OCI-LY1 (cell line): ENCODE results near the gene RECK.

Experiments used
- H2AFZ ChIP-seq: fragments of 200-600 bp; sonication (generic), shearing (Covaris generic); 2 replicates; pipeline ENCODE4 v1.6.0; 2014; ENCODE audit warnings: antibody characterized with exemption, mild to moderate bottlenecking, low read length
- H3F3A ChIP-seq: fragments of 200-600 bp; sonication (generic), shearing (Covaris generic); 2 replicates; pipeline ENCODE4 v1.6.0; 2014; ENCODE audit warnings: mild to moderate bottlenecking, antibody characterized with exemption, low read length, moderate library complexity; ENCODE audit not compliant: insufficient read depth
- H3K27ac ChIP-seq: fragments of 200-600 bp; sonication (generic); 2 replicates; pipeline ENCODE4 v1.5.1; 2014; ENCODE audit warnings: low read length, mixed run types, mild to moderate bottlenecking, low read depth; ENCODE audit not compliant: poor library complexity, severe bottlenecking
- H3K27me3 ChIP-seq: fragments of 200-600 bp; sonication (generic); 2 replicates; pipeline ENCODE4 v1.6.0; 2014; ENCODE audit warnings: antibody characterized with exemption, mild to moderate bottlenecking, low read length, moderate library complexity; ENCODE audit not compliant: insufficient read depth
- H3K36me3 ChIP-seq: fragments of 200-600 bp; sonication (generic); 2 replicates; pipeline ENCODE4 v1.6.1; 2014; ENCODE audit warnings: mild to moderate bottlenecking, antibody characterized with exemption, low read length, moderate library complexity, mixed read lengths; ENCODE audit not compliant: insufficient read depth
- H3K4me1 ChIP-seq: fragments of 200-600 bp; sonication (generic); 2 replicates; pipeline ENCODE4 v1.5.1; 2014; ENCODE audit warnings: mild to moderate bottlenecking, low read length, moderate library complexity; ENCODE audit not compliant: insufficient read depth, severe bottlenecking
- H3K4me2 ChIP-seq: fragments of 200-600 bp; sonication (generic), shearing (Covaris generic); 2 replicates; pipeline ENCODE4 v1.6.1; 2014; ENCODE audit warnings: low read length
- H3K4me3 ChIP-seq: fragments of 200-600 bp; sonication (generic); 2 replicates; pipeline ENCODE4 v1.5.1; 2014; ENCODE audit warnings: low read length, low read depth, mild to moderate bottlenecking, mixed read lengths; ENCODE audit not compliant: poor library complexity, severe bottlenecking
- H3K79me2 ChIP-seq: fragments of 200-600 bp; shearing (Covaris generic); 2 replicates; pipeline ENCODE4 v1.6.1; 2016; ENCODE audit warnings: mixed run types, low read length, mixed read lengths; ENCODE audit not compliant: insufficient read depth
- H3K9ac ChIP-seq: fragments of 200-600 bp; sonication (generic), shearing (Covaris generic); 2 replicates; pipeline ENCODE4 v1.6.1; 2014; ENCODE audit warnings: mild to moderate bottlenecking, low read length, mixed read lengths
- H3K9me2 ChIP-seq: fragments of 200-600 bp; sonication (generic), shearing (Covaris generic); 2 replicates; pipeline ENCODE4 v1.6.1; 2014; ENCODE audit warnings: low read depth, mild to moderate bottlenecking, low read length, mixed read lengths
- H3K9me3 ChIP-seq: fragments of 200-600 bp; shearing (Covaris generic); 2 replicates; pipeline ENCODE4 v1.6.1; 2014; ENCODE audit warnings: low read length, mixed read lengths
- H4K20me1 ChIP-seq: fragments of 200-600 bp; sonication (generic), shearing (Covaris generic); 2 replicates; pipeline ENCODE4 v1.6.0; 2016; ENCODE audit warnings: mild to moderate bottlenecking, low read length; ENCODE audit not compliant: insufficient read depth
- EZH2 ChIP-seq: fragments of 200-600 bp; sonication (generic), shearing (Covaris generic); IDR thresholded peaks from 2 replicates; pipeline ENCODE4 v1.8.0; 2017; ENCODE audit warnings: borderline replicate concordance, mixed run types, mild to moderate bottlenecking, antibody characterized with exemption, low read length, moderate library complexity, mixed read lengths
- TF ChIP-seq, protein P1 (sequence below): fragments of 200-600 bp; sonication (generic), shearing (Covaris generic); IDR thresholded peaks from 2 replicates; pipeline ENCODE4 v1.5.1; 2017; ENCODE audit warnings: mild to moderate bottlenecking, antibody characterized with exemption, low read length, moderate library complexity, mixed read lengths

The RECK gene

DNA sequence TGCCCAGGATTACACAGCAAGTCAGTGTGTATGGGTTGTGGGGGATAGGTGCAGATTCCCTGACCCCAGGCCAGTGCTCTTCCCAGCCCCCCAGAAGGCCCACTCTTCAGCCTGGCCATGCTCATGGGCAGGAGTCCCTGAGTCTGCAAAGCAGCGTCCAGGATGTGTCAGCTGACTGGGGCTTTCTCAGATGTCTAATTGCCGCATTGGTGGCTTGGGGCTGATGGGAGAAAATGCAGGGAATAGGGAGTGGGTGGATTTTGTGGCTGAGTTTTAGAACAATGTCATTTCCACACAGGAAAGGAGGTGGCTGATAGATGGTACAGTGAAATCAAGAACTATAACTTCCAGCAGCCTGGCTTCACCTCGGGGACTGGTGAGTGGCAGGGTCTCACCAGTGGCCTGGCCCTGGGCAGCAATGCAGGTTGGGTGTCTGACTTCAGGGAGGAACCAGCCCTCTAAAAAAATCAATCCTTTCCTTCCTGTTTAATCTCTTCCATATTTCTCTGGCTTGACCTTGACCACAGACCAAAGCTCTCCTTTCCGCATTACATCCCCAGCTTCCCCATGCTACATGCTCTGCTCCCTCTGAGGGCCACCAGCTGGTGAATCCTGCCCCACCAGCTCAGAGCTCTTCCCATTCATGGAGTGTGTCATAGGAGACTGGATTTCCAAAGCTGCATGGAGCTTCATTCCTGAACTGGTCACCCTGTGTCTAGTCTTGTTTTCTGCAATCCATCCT lies 114.0 kb downstream of the RECK start:
- Histone ChIP-seq H3K9ac (no peak overlapping the region), H3K4me2 (no peak overlapping the region; the same call in 1 of the 2 replicates), H2AFZ (no peak overlapping the region), H3K79me2 (no peaks in the 10 kb centered on the region), H4K20me1 (no peaks in the 10 kb centered on the region), H3K4me3 (no peak overlapping the region), H3K4me1 (peaks cover 40% of the 10 kb centered on the region), H3K27me3 (no peaks in the 10 kb centered on the region), H3K27ac (no peak overlapping the region), H3K9me3 (no peaks in the 10 kb centered on the region), H3F3A (no peaks in the 10 kb centered on the region), H3K9me2 (no peaks in the 10 kb centered on the region), H3K36me3 (no peaks in the 10 kb centered on the region)
- TF ChIP-seq EZH2 = no peak
- TF ChIP-seq, protein P1, sequence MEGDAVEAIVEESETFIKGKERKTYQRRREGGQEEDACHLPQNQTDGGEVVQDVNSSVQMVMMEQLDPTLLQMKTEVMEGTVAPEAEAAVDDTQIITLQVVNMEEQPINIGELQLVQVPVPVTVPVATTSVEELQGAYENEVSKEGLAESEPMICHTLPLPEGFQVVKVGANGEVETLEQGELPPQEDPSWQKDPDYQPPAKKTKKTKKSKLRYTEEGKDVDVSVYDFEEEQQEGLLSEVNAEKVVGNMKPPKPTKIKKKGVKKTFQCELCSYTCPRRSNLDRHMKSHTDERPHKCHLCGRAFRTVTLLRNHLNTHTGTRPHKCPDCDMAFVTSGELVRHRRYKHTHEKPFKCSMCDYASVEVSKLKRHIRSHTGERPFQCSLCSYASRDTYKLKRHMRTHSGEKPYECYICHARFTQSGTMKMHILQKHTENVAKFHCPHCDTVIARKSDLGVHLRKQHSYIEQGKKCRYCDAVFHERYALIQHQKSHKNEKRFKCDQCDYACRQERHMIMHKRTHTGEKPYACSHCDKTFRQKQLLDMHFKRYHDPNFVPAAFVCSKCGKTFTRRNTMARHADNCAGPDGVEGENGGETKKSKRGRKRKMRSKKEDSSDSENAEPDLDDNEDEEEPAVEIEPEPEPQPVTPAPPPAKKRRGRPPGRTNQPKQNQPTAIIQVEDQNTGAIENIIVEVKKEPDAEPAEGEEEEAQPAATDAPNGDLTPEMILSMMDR = no peak

DNA sequence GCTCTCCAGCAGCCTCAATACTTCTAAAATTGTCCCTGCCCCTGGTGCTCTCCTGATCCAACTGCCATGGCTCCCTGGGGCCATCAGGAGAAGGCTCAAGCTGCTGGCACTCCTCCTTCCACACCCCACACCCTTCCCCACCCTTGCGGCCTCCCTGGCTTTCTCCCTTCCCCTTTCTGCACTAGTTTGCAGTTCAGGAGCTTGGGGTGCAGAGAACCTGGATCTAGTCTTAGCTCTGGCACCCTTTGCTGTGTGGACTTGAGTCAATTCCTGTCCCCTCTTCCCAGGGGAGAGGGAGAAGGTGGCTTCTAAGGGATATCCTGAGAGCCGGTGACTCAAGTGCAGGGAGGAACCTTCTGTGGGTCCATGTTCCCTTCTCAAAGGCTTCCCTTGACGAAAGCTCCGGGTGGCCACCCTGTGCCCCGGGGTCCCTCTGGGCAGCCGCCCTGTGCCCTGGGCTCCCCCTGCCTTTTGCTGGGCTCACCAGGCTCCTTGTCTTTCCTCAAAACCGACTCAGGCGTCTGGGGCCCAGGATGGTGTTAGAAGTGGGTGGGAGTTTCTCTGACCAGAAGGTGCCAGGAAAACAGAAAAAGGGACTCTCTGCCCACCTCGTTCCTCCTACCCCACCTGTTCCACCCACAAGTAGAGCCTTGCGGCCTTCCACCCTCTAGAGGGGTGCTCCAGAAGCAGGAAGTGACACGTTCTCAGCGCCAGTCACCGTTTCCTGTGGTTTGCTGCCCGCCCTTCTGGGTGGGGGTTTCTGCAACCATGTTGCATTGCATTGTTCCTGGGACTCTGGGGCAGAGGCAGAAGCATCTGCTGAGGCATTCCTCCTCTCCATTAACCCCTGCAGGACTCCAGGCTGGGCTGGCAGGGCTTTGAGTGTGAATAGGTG lies 114.8 kb downstream of the RECK start:
- no peaks in the 10 kb centered on the region for H3K9me3 ChIP-seq
- no peaks in the 10 kb centered on the region for H3K79me2 ChIP-seq
- H3F3A ChIP-seq = no peaks in the 10 kb centered on the region
- TF ChIP-seq EZH2 = no peak
- TF ChIP-seq, protein P1 = no peak
- no peaks in the 10 kb centered on the region for H3K27me3 ChIP-seq
- peak overlapping the region; percentile 38; the same call in 1 of the 2 replicates for H3K9ac ChIP-seq
- no peaks in the 10 kb centered on the region for H3K9me2 ChIP-seq
- H3K36me3 ChIP-seq = no peaks in the 10 kb centered on the region
- peak overlapping the region; percentile 19 for H3K27ac ChIP-seq
- peak overlapping the region; percentile 47 for H3K4me3 ChIP-seq
- H2AFZ ChIP-seq = peak overlapping the region; percentile 99
- peaks cover 40% of the 10 kb centered on the region for H3K4me1 ChIP-seq
- H4K20me1 ChIP-seq = no peaks in the 10 kb centered on the region
- H3K4me2 ChIP-seq = peak overlapping the region; percentile 60

DNA sequence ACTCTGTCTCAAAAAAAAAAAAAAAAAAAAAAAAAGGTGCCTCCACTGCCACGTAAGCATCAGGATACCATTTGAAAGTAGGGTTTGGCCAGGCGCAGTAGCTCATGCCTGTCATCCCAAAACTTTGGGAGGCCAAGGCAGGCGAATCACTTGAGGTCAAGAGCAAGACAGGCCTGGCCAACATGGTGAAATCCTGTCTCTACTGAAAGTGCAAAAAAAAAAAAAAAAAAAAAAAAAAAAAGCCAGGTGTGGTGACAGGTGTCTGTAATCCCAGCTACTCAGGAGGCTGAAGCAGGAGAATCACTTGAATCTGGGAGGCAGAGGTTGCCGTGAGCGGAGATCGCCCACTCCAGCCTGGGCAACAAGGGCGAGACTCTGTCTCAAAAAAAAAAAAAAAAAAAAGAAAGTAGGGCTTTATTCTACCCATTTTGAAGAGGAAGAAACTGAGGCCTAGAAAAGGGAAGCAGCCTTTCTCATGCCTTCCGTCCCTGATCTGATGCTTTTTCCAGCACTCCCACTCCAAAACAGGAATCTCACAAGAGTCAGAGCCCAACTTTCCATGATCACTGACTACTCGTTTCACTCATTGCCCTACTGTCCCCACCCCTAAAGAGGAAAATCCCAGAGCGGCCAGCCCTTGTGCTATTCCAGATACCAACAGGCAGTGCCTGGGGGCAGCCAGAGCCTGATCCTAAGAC lies 116.2 kb downstream of the RECK start:
- Histone ChIP-seq H3K9ac (no peak overlapping the region), H3K36me3 (no peaks in the 10 kb centered on the region), H3K4me3 (no peak overlapping the region), H3K27me3 (no peaks in the 10 kb centered on the region), H3K4me2 (peak overlapping the region; percentile 3; the same call in 1 of the 2 replicates), H4K20me1 (no peaks in the 10 kb centered on the region), H3K9me3 (no peaks in the 10 kb centered on the region), H3F3A (no peaks in the 10 kb centered on the region), H3K9me2 (no peaks in the 10 kb centered on the region), H3K4me1 (peaks cover 40% of the 10 kb centered on the region), H3K79me2 (no peaks in the 10 kb centered on the region), H3K27ac (no peak overlapping the region), H2AFZ (no peak overlapping the region)
- TF ChIP-seq, protein P1 = no peak
- no peak for TF ChIP-seq EZH2
